NOMO-1 (cell line): Measurements from ENCODE around the gene TYMP.

ENCODE experiments used
- DNase-seq, 2 experiments: peaks; one replicate each; lab custom pipeline; 2025; ENCODE audit not compliant: unreplicated experiment in 2 of 2; lab: John Stamatoyannopoulos, UW

Gene TYMP

DNA sequence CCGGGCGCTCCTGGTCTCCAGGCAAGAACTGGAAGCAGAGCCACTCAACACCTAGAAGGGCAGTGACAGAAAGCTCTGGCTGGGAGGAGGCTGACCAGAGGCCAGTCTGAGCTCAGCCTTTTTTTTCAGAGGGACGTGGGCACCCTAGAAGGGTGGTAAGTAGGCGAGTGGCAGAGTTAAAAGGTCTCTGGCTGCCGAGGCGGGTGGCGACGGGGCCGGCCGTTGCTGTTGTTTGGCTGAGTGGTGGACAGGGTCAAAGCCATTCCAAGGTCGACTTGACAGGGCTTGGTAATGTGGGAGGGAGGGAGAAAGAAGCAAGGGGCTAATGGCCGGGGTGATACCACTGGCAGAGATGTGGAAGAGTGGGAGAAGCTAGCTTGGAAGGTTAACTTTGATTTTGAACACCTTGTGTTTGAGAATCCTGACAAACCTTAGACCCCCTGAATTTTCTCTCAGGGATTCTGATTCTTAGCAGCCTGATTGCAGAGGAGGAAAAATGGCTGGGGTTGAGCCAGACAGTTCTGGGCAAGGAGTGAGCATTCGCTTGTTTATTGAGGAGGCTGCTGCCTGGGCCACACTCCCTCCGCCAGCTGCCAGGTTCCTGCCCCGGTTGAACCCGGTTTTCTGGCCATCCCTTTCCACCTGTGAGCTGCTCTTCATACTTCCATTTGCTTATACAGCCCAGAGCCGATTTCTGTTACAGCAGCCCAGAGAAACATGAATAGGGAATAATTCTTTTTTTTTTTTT is 33.8 kb upstream of the TYMP start:
- DNase-seq: no peak

DNA sequence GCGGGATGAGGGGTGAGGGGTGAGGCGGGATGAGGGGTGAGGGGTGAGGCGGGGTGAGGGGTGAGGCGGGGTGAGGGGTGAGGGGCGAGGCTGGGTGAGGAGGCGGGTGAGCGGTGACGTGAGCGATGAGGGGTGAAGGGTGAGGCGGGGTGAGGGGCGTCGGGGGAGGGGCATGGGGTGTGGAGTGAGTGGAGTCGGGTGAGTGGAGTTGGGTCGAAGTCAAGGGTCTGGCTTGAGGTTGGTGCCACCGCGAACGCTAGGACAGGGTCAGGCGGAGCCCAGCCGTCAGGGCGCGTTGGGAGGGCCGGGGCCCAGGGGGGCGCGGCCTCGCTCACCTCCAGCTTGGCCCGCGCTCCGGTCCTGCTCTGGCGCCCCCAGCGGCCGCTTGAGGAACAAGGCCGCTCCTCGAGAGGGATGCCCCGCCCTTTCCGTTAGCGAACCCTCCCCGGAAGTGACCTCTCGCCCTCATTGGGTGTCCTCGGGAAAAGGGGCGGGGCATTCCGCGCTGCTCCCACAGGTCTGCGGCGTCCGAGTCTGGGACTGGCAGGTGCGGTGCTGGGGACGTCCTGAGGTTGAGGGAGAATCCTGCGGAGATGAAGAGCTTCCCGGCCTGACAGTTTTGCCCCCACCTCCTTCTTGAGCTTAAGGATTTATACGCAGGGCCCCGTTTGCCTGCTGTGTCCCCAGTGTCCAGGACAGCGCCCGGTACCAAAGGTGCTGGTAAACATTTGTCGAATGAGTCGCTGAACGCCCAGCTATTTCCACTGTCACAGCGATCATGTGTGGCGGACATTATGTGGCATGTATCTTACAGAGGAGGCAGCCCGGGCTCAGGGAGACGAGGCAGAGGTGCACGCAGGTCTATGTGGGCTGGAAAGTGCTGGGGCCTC is 33.0 kb upstream of the TYMP start, which contains the start of gene SYCE3:
TSS of gene SYCE3 (minus strand) at position 397 of the 890 bp plus-strand sequence. CDS start 6,514 bp downstream, outside the sequence.
- DNase-seq: peak; percentile 96

DNA sequence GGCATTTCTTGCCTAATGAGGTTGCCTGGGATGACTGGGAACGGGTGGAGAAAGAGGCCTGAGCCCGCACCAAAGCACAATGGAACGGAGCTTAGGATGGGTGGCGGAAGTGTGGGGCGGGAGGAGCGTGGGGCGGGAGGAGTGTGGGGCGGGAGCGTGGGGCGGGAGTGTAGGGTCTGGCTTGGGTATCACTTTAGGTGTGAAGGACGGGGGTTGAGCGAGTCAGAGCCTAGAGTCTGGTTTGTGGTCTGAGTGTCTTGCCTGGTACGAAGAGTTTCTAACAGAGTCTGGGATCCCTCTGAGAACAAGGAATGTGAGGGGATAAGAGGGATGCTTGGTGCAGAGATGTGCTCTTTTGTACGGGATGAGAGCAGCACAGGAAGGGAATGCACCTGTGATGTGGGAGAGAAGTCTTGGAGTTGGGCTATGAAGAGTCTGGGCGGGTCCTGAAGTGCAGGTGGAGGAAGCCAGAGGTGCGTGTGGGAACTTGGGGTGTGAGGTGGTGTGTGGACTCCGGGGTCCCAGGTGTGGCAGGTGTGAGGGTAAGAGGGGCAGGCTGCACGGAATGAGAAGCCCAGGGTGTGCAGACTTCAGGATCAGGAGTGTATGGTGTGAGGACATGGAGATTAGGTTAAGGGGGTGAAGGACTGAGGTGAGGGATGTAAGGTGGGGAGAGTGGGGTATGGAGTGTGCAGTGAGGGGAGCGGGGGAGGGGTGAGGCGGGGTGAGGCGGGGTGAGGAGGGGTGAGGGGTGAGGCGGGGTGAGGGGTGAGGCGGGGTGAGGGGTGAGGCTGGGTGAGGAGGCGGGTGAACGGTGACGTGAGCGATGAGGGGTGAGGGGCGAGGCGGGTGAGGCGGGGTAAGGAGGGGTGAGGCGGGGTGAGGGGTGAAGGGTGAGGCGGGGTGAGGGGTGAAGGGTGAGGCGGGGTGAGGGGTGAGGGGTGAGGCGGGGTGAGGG is 31.9 kb upstream of the TYMP start:
- DNase-seq: no peak

DNA sequence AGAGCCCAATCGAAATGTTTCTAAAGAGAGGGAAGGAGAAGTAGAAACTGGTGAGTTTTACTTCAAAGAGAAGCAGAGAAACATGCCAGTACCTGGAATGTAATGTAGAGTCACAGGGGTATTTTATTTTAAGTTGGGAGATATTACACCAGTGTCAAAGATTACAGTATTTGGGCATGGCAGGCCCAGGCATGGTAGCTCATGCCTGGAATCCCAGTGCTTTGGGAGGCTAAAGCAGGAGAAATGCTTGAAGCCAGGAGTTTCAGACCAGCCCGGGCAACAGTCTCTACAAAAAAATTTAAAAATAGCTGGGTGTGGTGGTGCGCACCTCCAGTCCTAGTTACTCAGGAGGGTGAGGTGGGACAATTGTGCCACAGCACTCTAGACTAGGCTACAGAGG is 30.2 kb upstream of the TYMP start:
- DNase-seq: no peak

DNA sequence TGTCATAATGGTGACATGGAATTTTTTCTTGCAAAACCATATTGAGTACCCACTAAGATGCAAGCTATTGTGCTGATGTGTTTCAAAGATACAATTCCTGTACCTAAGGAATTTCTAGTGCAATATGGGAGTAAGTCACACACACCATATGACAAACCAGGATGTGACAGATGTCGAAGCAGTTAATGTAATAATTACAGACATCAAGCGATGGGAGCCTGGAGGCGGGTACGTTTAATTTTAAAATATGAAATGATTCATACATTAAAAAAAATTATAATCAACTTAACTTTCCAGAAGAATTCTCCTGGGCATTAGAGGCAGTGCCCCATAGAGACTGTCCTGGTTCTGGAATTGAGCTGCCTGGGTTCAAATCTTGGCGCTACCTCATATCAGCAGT is 26.9 kb upstream of the TYMP start:
- no peak for DNase-seq

DNA sequence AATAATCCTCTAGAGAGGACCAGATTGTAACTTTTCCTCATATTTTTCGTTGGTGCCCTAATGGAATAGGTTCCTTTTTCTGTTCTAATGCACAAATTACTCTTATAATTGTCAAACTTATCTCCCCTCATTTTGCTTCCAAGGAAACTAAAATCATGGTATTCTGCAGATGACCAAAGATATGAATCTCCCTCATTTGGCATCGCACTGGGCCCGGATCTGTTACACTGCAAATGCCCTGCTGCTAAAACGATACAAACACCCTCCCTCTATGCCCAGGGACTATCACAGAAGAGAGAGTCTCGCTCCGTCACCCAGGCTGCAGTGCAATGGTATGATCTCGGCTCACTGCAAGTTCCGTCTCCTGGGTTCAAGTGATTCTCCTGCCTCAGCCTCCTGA is 23.5 kb upstream of the TYMP start:
- no peak for DNase-seq

DNA sequence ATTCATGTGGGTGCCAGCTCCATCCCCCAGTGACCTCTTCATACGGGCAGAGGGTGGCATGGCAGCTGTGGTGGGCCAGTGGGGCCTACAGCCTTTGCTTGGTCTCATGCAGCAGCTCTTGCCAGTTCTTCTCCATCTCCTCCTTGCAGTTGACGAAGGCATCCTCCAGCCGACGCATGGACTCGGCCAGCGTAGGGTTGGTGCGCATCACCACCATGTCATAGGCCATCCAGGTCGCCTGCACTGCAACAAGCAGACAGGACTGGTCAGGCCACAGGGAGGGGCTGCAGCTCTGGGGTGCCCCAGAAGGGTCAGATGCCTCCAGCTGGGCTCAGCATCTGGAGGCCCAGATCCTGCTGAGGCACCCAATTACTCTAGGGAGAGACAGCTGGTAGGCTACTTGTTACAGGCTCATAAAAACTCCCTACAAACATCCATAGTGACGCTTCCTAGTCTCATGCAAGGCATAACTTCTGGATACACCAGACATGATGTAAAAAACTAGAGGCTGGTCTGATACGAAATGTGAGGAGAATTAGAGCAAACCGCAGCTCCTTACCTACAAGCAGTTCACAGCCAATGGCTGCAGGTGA is 21.4 kb upstream of the TYMP start:
- DNase-seq: no peak

DNA sequence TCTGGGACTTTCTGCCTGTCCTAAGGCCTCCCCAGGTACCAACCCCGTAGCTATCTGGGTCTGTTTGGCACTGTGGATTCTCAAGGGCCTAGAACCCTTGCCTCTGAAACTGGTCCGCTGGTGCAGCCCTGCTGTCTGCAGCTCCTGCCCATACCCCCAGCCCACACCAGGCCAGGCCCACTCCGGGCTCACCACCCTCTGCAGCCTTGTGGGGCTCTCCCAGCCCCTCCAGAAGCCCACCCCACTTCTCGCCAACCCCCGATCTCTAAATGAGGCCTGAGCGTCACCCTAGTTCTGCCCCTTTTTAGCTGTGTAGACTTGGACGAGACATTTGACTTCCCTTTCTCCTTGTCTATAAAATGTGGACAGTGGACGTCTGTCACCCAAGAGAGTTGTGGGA is 20.6 kb upstream of the TYMP start:
- DNase-seq: no peak

DNA sequence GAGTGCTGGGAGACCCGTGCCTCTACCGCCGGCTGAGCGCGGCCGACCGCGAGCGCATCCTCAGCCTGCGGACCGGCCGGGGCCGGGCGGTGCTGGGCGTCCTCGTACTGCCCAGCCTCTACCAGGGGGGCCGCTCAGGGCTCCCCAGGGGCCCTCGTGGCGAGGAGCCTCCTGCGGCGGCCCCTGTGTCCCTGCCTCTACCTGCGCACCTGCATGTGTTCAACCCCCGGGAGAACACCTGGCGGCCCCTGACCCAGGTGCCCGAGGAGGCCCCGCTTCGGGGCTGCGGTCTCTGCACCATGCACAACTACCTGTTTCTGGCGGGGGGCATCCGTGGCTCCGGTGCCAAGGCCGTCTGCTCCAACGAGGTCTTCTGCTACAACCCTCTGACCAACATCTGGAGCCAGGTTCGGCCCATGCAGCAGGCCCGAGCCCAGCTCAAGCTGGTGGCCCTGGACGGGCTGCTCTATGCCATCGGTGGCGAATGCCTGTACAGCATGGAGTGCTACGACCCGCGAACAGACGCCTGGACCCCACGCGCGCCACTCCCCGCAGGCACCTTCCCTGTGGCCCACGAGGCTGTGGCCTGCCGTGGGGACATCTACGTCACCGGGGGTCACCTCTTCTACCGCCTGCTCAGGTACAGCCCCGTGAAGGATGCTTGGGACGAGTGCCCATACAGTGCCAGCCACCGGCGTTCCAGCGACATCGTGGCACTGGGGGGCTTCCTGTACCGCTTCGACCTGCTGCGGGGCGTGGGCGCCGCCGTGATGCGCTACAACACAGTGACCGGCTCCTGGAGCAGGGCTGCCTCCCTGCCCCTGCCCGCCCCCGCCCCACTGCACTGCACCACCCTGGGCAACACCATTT is 19.3 kb upstream of the TYMP start:
- DNase-seq: no peak

DNA sequence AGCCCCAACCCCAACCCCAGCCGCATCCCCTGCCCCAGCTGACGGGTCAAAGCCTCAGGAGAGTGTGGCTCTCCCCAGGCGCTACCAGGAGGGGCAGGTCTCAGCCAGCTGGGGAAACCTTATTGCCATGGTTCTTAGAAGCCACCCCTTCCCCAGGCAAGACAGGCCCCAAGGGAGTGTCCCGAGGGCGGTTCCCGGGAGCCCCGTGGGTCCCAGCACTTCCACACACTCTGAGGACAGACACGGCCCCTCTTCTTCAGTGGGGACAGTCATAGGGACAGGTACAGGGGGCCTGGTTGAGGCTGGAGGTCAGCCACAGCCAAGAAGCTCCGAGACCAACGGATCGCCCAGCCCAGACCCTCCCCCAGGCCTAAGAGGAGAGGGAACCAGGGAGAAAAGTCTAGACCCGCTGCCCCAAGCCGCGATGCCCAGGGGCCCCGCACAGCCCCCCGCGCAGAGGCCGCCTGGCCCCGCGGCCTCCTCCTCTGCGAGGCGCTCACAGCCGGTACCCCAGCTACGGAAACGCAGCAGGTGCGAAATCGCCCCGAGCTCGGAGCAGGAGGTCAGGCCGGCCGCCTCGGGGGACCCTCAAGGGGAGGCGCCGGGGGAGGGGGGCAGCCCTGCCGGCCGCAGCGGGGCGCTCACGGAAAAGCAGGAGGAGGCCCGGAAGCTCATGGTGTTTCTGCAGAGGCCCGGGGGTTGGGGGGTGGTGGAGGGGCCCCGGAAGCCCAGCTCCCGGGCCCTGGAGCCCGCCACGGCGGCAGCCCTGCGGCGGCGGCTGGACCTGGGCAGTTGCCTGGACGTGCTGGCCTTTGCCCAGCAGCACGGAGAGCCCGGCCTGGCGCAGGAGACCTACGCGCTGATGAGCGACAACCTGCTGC is 18.5 kb upstream of the TYMP start:
- no peak for DNase-seq

DNA sequence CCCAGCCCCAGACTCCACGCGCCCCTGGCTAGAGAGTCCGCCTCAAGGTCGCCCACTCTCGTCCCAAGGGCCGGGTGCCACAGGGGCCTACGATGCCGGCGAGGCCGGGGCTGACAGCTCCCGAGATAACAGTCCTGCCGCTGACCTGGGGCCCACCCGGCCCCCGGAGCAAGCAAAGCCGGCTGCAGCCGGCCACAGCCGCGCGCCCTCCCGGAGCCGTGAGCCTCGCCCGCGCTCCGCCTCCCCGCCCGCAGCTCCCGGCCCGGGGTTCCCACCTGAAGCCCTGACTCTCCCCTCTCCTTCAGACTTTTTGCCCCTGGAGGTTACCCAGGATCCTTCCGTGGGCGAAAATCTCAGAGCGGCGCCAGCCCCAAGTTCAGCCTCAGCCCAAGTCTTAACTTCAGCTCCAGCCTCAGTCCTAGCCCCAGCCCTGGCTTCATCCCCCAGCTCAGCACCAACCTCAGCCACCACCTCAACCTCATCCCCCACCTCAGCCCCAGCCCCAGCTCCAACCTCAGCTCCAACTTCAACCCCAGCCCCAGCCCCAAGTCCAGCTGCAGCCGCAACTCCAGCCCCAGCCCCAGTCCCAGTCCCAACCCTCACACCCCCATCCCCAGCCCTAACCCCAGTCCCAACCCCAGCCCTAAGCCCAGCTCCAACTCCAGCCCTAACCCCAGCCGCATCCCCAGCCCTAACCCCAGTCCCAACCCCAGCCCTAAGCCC is 17.6 kb upstream of the TYMP start:
- no peak for DNase-seq

DNA sequence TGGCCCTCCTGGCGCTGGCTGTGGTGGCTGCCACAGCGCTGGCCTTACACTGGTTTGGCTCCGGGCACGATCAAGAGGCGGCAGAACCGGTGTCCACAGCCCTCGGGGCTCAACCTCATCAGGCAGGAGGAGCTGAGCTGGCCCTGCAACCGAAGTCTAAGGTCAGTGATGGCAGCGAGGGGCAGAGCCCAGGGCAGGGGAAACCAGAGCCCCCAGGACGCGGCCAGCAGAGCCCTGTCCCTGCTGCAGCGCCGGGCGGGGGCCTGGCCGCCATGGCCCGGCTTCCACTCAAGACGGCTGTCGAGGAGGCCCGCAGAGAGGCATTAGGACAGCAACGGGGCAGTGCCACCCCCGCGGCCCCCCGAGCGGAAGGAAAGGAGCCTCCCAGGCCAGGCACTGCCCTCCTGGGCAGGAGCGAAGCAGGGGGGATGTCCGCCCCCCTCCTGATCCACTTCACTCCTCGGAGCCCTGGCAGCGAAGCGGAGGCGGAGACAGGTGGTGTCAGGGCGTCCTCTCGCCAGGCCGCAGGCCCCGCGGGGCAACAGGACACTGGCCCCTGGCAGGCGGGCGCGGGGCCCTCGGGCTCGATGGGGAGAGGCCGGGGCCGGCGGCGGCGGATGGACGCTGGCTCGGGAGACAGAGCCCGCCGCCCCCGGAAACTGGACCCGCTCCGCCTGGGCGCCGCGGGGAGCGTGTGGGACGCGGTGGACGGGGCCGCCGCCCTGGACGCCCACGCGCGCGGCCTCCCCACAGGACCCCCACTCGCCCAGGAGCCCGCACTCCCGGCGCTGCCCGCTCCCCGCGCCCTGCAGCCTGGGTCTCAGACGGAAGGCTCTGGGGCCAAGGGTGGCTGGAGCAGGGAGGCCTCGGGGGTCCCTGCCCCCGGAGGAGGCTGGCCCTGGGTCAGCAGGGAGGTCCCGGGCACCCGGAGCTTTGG is 16.8 kb upstream of the TYMP start:
- DNase-seq: no peak

DNA sequence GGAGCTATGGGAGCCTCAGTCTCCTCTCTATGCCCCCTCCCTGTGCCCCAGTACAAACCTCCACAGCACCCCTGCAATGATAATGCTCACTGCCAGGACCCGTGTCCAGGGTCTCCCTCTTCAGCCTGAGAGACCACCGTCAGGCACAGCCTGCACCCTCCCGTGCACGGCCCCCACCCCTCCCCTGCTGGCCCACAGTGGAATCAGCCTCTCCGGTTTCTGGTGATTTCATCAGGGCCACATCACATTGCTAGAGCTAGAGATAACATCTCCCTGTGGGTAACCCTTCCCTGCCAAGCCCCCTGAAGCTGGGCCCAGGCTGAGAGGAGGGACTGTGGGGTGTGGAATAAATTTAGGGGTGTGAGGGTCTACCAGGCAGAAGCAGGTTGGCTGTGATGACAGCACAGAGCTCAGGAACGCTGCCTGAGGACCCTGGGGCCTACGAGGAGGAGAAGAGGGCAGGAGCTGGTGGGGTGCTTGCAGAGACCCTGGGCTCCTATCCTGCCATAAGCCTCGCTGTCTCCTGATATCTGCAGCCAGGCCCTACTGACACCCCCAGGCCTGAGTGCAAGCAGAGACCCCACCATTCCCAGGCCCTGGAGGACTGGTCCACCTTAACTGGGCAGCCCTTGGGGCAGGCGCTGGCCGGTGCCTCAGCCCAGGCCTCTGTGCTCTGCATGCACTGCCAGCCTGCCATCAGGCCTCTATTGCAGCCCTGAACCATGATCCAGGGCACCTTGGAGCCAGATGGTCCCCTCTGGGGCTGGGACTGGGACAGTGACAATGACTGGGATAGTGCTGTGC is 15.9 kb upstream of the TYMP start, which contains the start of gene KLHDC7B:
TSS of gene KLHDC7B (plus strand) at position 378 of the 804 bp plus-strand sequence. CDS start at position 723, 345 bp downstream.
- no peak for DNase-seq

DNA sequence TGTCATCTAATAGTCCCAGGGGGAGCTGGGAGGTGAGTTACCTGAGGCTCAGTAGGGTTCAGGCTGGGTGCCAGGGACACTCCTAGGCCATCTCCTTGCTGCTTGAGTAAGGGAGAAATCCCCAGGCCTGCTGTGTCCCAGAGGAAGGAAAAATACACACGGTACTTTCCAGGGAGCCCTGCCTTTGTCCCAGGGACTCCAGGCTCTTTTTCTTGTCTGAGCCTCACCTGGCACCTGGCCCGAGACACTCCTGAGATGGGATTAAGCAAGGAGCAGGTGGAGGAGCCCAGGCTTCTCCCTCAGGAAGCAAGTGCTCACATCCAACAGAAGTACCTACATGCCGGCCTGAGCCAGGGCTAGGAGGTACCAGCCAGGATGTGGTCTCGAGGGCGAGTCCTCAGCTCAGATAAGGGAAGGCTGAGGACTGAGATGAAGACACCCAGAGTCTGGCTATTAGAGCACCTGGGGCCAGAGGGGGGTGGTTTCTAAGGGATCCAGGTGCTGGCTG is 15.0 kb upstream of the TYMP start:
- DNase-seq: no peak

DNA sequence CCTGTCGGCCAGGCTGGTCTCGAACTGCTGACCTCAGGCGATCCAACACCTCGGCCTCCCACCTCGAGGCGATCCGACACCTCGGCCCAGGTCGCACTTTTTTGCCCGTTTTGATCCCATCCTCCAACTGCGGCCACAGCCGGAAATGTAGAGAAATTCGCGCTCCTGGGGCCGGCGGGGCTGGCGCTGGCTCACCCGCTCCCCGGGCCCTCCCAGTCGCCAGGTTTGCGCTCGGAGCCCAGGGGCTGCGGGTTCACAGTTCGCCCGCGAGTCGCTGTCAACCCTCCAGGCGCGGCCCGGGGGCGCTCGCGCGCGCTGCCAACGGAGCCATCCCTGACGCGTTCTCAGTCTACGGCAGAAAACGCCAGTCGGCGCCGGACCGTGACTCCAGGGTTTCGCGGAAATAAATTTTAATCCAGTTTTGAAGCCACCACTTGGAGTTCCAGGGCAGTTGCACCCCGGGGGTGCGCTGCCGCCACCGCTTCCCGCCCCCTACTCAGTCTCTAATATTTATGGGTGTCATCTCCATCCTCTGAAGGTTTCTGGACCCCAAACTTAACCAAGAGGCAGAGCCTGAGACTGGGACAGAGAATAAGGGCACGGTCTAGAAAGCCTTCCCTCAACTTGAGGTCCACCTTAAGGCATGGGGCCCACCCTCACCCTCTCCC is 14.4 kb upstream of the TYMP start:
- DNase-seq: peak; percentile 79 to 81
